ENCODE data around the gene SRPK3. TPM values are rescaled to one million over a fixed set of nuclear protein-coding genes. Genes with fewer than 3 reads are reported as not detected.

The SRPK3 gene
- total and polyA plus RNA-seq, 4 donors, result 0.05 TPM; not detected in 3

DNA sequence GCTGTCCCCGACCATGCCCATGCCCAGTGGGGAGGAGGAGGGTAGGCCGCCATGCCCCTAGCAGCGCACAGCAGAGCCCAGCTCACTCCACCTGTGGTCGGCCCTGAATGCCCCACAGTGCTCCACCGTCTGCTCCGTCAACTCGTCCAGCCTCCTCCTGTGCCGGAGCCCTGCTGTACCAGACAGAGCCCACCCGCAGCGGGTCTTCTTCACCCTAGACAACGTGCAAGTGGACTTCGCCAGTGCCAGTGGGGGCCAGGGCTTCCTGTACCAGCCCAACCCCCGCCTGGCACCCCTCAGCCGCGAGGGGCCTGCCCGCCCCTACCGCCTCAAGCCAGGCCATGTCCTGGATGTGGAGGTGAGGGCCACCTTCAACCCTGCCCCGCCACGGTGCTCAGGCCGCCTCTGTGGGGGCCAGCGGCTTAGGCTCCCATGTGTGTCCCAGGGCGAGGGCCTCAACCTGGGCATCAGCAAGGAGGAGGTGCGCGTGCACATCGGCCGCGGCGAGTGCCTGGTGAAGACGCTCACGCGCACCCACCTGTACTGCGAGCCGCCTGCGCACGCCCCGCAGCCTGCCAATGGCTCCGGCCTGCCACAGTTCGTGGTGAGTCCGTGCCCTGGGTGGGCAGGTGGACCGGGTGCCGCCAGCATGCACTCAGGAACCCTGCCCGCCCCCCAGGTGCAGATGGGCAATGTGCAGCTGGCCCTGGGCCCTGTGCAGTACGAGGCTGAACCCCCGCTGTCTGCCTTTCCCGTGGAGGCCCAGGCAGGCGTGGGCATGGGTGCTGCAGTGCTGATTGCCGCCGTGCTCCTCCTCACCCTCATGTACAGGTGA lies 6.9 kb upstream of the SRPK3 start:
- Histone ChIP-seq H3K4me1 (ENCODE audit: control insufficient read depth in 4 of 4, insufficient read depth in 4 of 4, low read length in 3 of 4) (no peaks in the 10 kb centered on the region), H3K9ac (ENCODE audit: low read depth in 1 of 2, low read length in 2 of 2) (no peak overlapping the region), H3K4me3 (ENCODE audit: low read depth in 1 of 3, low read length in 3 of 3) (no peak overlapping the region), H3K9me3 (ENCODE audit: control insufficient read depth in 4 of 4, low read length in 3 of 4) (no peaks in the 10 kb centered on the region), H3K36me3 (ENCODE audit: control insufficient read depth in 4 of 4, insufficient read depth in 3 of 4, low read depth in 1 of 4, low read length in 3 of 4) (no peaks in the 10 kb centered on the region), H3K27ac (ENCODE audit: low read depth in 1 of 2, low read length in 2 of 2) (no peak overlapping the region), H3K27me3 (ENCODE audit: control insufficient read depth in 4 of 4, insufficient read depth in 4 of 4, low read length in 3 of 4) (no peaks in the 10 kb centered on the region)
- DNase-seq (ENCODE audit: low spot score), result no peak
- WGBS, result 96% methylated on average over 48 of the region's 48 CpGs
- TF ChIP-seq FOXA1 (IDR thresholded peaks at IDR 0.05) (no peak), GABPA (IDR thresholded peaks at IDR 0.05 in 1 of 2, conservative IDR thresholded peaks at IDR 0.05 in 1 of 2) (no peak), RAD21 (IDR thresholded peaks at IDR 0.05) (no peak), RXRA (IDR thresholded peaks at IDR 0.05) (no peak), SP1 (IDR thresholded peaks at IDR 0.05) (no peak), NR2F2 (IDR thresholded peaks at IDR 0.05) (no peak), HNF4A (conservative IDR thresholded peaks at IDR 0.05) (no peak), YY1 (IDR thresholded peaks at IDR 0.05) (no peak), TAF1 (conservative IDR thresholded peaks at IDR 0.05) (no peak), CTCF (IDR thresholded peaks at IDR 0.05; ENCODE audit: low read depth, low read length, missing input control) (no peak), MAX (IDR thresholded peaks at IDR 0.05) (no peak)
- TF ChIP-seq, protein P1, sequence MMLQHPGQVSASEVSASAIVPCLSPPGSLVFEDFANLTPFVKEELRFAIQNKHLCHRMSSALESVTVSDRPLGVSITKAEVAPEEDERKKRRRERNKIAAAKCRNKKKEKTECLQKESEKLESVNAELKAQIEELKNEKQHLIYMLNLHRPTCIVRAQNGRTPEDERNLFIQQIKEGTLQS (IDR thresholded peaks at IDR 0.05), result no peak
- TF ChIP-seq, protein P2, sequence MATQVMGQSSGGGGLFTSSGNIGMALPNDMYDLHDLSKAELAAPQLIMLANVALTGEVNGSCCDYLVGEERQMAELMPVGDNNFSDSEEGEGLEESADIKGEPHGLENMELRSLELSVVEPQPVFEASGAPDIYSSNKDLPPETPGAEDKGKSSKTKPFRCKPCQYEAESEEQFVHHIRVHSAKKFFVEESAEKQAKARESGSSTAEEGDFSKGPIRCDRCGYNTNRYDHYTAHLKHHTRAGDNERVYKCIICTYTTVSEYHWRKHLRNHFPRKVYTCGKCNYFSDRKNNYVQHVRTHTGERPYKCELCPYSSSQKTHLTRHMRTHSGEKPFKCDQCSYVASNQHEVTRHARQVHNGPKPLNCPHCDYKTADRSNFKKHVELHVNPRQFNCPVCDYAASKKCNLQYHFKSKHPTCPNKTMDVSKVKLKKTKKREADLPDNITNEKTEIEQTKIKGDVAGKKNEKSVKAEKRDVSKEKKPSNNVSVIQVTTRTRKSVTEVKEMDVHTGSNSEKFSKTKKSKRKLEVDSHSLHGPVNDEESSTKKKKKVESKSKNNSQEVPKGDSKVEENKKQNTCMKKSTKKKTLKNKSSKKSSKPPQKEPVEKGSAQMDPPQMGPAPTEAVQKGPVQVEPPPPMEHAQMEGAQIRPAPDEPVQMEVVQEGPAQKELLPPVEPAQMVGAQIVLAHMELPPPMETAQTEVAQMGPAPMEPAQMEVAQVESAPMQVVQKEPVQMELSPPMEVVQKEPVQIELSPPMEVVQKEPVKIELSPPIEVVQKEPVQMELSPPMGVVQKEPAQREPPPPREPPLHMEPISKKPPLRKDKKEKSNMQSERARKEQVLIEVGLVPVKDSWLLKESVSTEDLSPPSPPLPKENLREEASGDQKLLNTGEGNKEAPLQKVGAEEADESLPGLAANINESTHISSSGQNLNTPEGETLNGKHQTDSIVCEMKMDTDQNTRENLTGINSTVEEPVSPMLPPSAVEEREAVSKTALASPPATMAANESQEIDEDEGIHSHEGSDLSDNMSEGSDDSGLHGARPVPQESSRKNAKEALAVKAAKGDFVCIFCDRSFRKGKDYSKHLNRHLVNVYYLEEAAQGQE (IDR thresholded peaks at IDR 0.05), result no peak

DNA sequence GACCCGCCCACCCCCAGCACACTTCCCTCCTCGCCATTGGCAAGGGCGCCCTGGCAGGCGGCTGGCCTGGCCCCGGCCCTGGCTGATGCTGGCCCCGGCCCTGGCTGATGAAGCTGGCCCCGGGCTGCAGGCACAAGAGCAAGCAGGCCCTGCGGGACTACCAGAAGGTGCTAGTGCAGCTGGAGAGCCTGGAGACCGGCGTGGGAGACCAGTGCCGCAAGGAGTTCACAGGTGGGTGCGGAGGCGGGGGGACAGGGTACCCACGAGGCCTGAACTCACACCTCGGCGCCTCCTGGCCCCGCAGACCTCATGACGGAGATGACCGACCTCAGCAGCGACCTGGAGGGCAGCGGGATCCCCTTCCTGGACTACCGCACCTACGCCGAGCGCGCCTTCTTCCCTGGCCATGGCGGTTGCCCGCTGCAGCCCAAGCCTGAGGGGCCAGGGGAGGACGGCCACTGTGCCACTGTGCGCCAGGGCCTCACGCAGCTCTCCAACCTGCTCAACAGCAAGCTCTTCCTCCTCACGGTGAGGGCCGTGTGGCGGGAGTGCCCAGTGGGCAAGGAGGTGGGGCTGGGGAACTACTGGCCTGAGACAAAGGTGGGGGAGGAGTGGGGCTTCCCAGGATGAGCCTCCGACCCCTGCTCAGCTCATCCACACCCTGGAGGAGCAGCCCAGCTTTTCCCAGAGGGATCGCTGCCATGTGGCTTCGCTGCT lies 6.1 kb upstream of the SRPK3 start:
- 94% methylated on average over 37 of the region's 37 CpGs for WGBS

More for the DNA sequence above, 6.1 kb upstream of the SRPK3 start:
- Histone ChIP-seq H3K4me1 (ENCODE audit: control insufficient read depth in 4 of 4, insufficient read depth in 4 of 4, low read length in 3 of 4) (no peaks in the 10 kb centered on the region), H3K27ac (ENCODE audit: low read depth in 1 of 2, low read length in 2 of 2) (no peak overlapping the region), H3K9me3 (ENCODE audit: control insufficient read depth in 4 of 4, low read length in 3 of 4) (no peaks in the 10 kb centered on the region), H3K27me3 (ENCODE audit: control insufficient read depth in 4 of 4, insufficient read depth in 4 of 4, low read length in 3 of 4) (no peaks in the 10 kb centered on the region), H3K36me3 (ENCODE audit: control insufficient read depth in 4 of 4, insufficient read depth in 3 of 4, low read depth in 1 of 4, low read length in 3 of 4) (no peaks in the 10 kb centered on the region), H3K4me3 (ENCODE audit: low read depth in 1 of 3, low read length in 3 of 3) (no peak overlapping the region), H3K9ac (ENCODE audit: low read depth in 1 of 2, low read length in 2 of 2) (no peak overlapping the region)
- TF ChIP-seq TAF1 (conservative IDR thresholded peaks at IDR 0.05) (no peak), GABPA (IDR thresholded peaks at IDR 0.05 in 1 of 2, conservative IDR thresholded peaks at IDR 0.05 in 1 of 2) (no peak), SP1 (IDR thresholded peaks at IDR 0.05) (no peak), HNF4A (conservative IDR thresholded peaks at IDR 0.05) (no peak), RXRA (IDR thresholded peaks at IDR 0.05) (no peak), CTCF (IDR thresholded peaks at IDR 0.05; ENCODE audit: low read depth, low read length, missing input control) (no peak), FOXA2 (IDR thresholded peaks at IDR 0.05) (no peak), NR2F2 (IDR thresholded peaks at IDR 0.05) (no peak), JUND (IDR thresholded peaks at IDR 0.05) (no peak), HNF4G (IDR thresholded peaks at IDR 0.05) (no peak), RAD21 (IDR thresholded peaks at IDR 0.05) (no peak)
- DNase-seq (ENCODE audit: low spot score), result no peak

Measured in liver (tissue), 9 donors.